HL-60 (cell line): ENCODE results near the gene MAP3K19.

Source experiments
- DNase-seq, 2 experiments: peaks; one replicate each; pipeline ENCODE4 v3.0.0-alpha.2; 2010 to 2020; ENCODE audit warnings: low read depth in 1 of 2, low spot score in 1 of 2
- H3K27ac ChIP-seq: fragments of 250-450 bp; sonication (Bioruptor Pico); replicated peaks from 2 replicates; pipeline ENCODE4 v1.5.1; 2020; ENCODE audit warnings: mild to moderate bottlenecking, moderate library complexity
- H3K27me3 ChIP-seq: fragments of 250-450 bp; sonication (Bioruptor Pico); 2 replicates; pipeline ENCODE4 v1.5.1; 2021; ENCODE audit warnings: mild to moderate bottlenecking, moderate library complexity; ENCODE audit not compliant: insufficient read depth, poor library complexity, severe bottlenecking
- H3K4me3 ChIP-seq: replicated peaks from 2 replicates; pipeline ENCODE4 v1.5.1; 2011; ENCODE audit warnings: mild to moderate bottlenecking, control low read depth, low read length; ENCODE audit not compliant: insufficient read depth
- CTCF ChIP-seq: IDR thresholded peaks from one replicate; pipeline ENCODE4 v1.5.1; 2011; ENCODE audit warnings: low read length, control low read depth, inconsistent platforms; ENCODE audit not compliant: insufficient read depth
- GABPA ChIP-seq: IDR thresholded peaks from 2 replicates; pipeline ENCODE4 v1.6.1; 2012; ENCODE audit warnings: low read depth
- POLR2AphosphoS5 ChIP-seq: IDR thresholded peaks from 2 replicates; pipeline ENCODE4 v1.6.1; 2012; ENCODE audit warnings: low read depth
- REST ChIP-seq: IDR thresholded peaks from 2 replicates; pipeline ENCODE4 v1.6.1; 2012; ENCODE audit warnings: low read depth; ENCODE audit not compliant: insufficient replicate concordance
- SPI1 ChIP-seq: IDR thresholded peaks from 2 replicates; pipeline ENCODE4 v1.6.1; 2012; ENCODE audit warnings: low read depth, mild to moderate bottlenecking, borderline replicate concordance

Gene MAP3K19

GRCh38 chr2:135074216-135074615, 27.0 kb upstream of the MAP3K19 start:
- H3K27me3 ChIP-seq, result no peaks in the 10 kb centered on the region
- H3K4me3 ChIP-seq, result no peak overlapping the region
- TF ChIP-seq POLR2AphosphoS5, result no peak
- TF ChIP-seq REST, result no peak
- no peak for TF ChIP-seq CTCF
- no peak for TF ChIP-seq SPI1
- DNase-seq, result no peak
- no peak overlapping the region for H3K27ac ChIP-seq

GRCh38 chr2:135072125-135072997, 25.1 kb upstream of the MAP3K19 start:
- TF ChIP-seq GABPA (no peak), REST (no peak), CTCF (no peak), POLR2AphosphoS5 (no peak), SPI1 (no peak)
- no peak overlapping the region for H3K4me3 ChIP-seq
- DNase-seq, result no peak
- no peak overlapping the region for H3K27ac ChIP-seq
- H3K27me3 ChIP-seq, result no peaks in the 10 kb centered on the region

GRCh38 chr2:135066710-135067109, 19.5 kb upstream of the MAP3K19 start:
- no peak overlapping the region for H3K27ac ChIP-seq
- no peak for TF ChIP-seq CTCF
- TF ChIP-seq REST, result no peak
- no peak for TF ChIP-seq SPI1
- TF ChIP-seq POLR2AphosphoS5, result no peak
- no peak for TF ChIP-seq GABPA

More at GRCh38 chr2:135066710-135067109, 19.5 kb upstream of the MAP3K19 start:
- Histone ChIP-seq H3K4me3 (no peak overlapping the region), H3K27me3 (no peaks in the 10 kb centered on the region)
- no peak for DNase-seq
